Cardiac fibroblast (primary cell): ENCODE results near the gene IDI1.

Experiments
- DNase-seq, 2 donors: peaks; one replicate each; pipeline versions ENCODE4 v3.0.0 to v3.0.0-alpha.2; 2010; ENCODE audit warnings: low read depth in 2 of 2
- H3K4me3 ChIP-seq, 2 donors: replicated peaks in 1 of 2; 1 replicate in 1 of 2; 2 replicates in 1 of 2; pipeline ENCODE4 v1.5.1; 2011; ENCODE audit warnings: low read depth in 2 of 2, low read length in 2 of 2, mild to moderate bottlenecking in 2 of 2, moderate library complexity in 1 of 2
- TF ChIP-seq, protein P1 (sequence below): IDR thresholded peaks from one replicate; pipeline ENCODE4 v1.5.1; 2011; ENCODE audit warnings: low read depth, mild to moderate bottlenecking, low read length, inconsistent platforms

Gene IDI1

DNA sequence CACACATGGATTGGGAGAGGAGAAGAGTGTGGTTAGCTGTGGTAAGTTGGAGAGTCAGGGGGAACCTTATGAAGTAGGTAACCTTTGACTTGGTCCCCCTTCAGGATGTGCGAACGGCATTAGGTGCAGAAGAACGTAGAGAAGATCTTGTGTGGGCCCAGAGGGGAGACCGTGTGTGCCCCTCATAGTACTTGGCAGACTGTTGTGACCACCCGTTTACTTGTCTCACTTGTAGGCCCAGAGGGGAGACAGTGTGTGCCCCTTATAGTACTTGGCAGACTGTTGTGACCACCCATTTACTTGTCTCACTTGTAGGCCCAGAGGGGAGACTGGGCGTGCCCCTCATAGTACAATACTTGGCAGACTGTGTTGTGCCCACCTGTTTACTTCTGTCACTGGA, 58.1 kb downstream of the IDI1 start:
- H3K4me3 ChIP-seq: no peak overlapping the region
- TF ChIP-seq, protein P1, sequence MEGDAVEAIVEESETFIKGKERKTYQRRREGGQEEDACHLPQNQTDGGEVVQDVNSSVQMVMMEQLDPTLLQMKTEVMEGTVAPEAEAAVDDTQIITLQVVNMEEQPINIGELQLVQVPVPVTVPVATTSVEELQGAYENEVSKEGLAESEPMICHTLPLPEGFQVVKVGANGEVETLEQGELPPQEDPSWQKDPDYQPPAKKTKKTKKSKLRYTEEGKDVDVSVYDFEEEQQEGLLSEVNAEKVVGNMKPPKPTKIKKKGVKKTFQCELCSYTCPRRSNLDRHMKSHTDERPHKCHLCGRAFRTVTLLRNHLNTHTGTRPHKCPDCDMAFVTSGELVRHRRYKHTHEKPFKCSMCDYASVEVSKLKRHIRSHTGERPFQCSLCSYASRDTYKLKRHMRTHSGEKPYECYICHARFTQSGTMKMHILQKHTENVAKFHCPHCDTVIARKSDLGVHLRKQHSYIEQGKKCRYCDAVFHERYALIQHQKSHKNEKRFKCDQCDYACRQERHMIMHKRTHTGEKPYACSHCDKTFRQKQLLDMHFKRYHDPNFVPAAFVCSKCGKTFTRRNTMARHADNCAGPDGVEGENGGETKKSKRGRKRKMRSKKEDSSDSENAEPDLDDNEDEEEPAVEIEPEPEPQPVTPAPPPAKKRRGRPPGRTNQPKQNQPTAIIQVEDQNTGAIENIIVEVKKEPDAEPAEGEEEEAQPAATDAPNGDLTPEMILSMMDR: no peak
- no peak for DNase-seq
